ENCODE measurements around the gene AIP.

DNA sequence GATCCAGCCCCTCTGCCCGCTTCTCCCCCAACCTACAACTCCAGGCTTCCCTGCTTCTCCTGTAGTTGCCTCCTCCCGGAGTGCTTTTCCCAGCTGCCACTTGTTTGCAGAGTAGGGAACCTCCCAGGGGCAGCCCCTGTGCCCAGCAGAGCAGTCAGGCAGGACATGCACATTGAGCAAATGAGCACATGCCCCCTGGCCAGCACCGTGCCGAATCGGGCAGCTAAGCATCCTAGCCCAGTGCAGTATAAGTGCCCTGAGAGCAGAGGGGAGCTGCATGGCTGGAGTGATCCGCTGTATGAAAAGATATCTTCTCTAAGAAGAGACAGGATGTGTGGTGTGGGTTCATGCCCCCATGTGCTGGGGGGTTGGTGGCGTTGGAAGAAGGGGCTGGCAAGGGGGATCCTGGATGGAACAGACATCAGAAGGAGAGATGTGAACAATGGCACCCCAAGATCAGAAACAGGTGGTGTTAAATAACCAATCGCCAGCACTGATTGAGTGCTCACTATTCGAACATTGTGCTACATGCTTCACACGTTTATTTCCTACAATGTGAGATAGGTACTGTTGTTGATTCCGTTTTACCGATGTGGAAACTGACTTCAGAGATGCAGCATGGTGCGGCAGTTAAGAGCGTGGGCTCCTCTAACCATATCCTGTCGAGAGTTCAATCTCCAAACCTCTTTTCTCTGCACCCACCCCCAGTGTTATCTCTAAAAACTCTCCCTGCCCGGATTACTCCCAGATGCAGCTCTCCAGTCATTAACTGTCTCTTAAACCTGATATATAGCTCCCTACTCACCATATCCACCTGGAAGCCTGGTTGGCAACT, 1.2 kb downstream of the AIP start:
- no peak for TF ChIP-seq NFRKB (IDR thresholded peaks at IDR 0.05)
- TF ChIP-seq ARNT (IDR thresholded peaks at IDR 0.05), result no peak
- TF ChIP-seq FOXM1 (IDR thresholded peaks at IDR 0.05; ENCODE audit: borderline replicate concordance), result no peak
- no peak for TF ChIP-seq FOXA1 (IDR thresholded peaks at IDR 0.05)
- no peak for TF ChIP-seq HDGF (IDR thresholded peaks at IDR 0.05; ENCODE audit: borderline replicate concordance)
- TF ChIP-seq SUZ12 (IDR thresholded peaks at IDR 0.05), result no peak
- no peak for TF ChIP-seq LEF1 (IDR thresholded peaks at IDR 0.05; ENCODE audit: borderline replicate concordance)
- no peak for TF ChIP-seq FOXK2 (IDR thresholded peaks at IDR 0.05)
- TF ChIP-seq BHLHE40 (IDR thresholded peaks at IDR 0.05; ENCODE audit: borderline replicate concordance), result no peak
- TF ChIP-seq, protein P1, sequence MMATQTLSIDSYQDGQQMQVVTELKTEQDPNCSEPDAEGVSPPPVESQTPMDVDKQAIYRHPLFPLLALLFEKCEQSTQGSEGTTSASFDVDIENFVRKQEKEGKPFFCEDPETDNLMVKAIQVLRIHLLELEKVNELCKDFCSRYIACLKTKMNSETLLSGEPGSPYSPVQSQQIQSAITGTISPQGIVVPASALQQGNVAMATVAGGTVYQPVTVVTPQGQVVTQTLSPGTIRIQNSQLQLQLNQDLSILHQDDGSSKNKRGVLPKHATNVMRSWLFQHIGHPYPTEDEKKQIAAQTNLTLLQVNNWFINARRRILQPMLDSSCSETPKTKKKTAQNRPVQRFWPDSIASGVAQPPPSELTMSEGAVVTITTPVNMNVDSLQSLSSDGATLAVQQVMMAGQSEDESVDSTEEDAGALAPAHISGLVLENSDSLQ (IDR thresholded peaks at IDR 0.05), result no peak
- no peak for TF ChIP-seq SP1 (IDR thresholded peaks at IDR 0.05)

Data from HEK293T (cell line).